ENCODE measurements around the gene CCDC102B. TPM values are rescaled to one million over a fixed set of nuclear protein-coding genes. Genes with fewer than 3 reads are reported as not detected.

Gene CCDC102B
- 0.33 and 2.4 TPM in 2 replicates for total RNA-seq

DNA sequence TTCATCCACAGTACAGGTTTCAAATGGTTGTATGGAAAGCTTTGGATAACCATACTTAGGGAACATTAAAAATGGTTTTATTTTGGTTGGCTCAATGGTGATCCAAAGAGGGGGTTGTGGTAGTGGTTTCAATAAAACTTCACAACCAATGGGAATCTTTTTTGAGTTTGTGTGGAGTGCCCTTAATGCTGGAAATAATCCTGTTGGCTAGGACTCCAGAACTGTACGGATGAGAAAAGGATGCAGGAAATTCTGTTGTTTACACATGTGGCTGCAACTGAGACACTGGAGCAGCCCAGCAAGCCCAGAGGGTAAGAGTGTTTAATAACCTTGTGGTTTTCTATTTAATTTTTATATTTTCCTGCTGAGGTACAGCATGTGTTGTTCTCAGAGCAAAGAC lies at the start of gene CCDC102B:
Gene CCDC102B (plus strand): TSS at position 210 of the 400 bp plus-strand sequence. CDS start 38,684 bp downstream, outside the sequence.

Other genes starting within 250 kb of the CCDC102B start
- gene TMX3, start 83.0 kb upstream of the CCDC102B start, total RNA-seq, result 16.9 and 21.7 TPM in 2 replicates

Measured in mesangial cell (primary cell).